ENCODE data around the gene UBL4B. TPM values are rescaled to one million over a fixed set of nuclear protein-coding genes. Genes with fewer than 3 reads are reported as not detected.

The UBL4B gene
- total RNA-seq, 1 donor from 2014 or later, result not detected

DNA sequence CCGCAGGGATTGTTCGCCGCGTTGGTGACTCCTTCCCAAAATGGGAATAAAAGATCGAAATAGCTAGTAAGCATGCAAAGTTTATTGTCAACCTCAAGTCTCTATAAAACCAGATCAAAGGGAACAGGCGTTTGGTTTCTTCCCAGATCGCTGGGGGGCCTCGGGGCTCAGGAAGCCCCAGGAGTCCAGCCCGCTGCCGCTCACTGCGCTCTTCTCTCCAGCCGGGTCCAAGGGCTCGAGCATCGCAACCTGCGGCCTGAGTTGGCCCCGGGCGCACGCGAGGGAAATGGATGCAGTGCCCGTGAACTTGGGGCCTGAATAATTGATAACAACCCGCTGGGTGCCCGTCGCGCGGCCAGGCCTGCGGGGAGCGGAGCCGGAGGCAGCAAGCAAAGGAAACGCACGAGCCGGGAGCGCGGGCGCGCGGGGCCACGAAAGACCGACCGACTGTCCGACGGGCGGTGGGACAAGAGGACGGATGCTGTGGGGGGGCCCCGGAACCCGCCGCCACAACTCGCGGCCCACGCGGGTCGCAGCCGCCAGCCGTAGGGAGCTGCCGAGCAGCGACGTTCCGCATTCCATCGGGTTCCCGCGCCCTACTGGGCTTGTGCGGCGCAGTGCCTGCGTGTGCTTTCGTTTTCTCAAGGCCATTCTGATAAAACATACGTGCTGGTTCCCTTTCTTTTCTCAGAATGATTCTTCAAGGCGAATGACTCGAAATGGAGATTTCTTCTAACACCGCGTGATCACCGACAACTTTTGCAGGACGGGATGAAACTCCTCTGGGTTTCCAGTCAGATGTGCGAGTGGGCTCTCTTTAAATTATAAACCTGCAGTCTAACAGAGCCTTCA, 27.8 kb upstream of the UBL4B start:
- DNase-seq (ENCODE audit: low spot score), result peak; percentile 65

DNA sequence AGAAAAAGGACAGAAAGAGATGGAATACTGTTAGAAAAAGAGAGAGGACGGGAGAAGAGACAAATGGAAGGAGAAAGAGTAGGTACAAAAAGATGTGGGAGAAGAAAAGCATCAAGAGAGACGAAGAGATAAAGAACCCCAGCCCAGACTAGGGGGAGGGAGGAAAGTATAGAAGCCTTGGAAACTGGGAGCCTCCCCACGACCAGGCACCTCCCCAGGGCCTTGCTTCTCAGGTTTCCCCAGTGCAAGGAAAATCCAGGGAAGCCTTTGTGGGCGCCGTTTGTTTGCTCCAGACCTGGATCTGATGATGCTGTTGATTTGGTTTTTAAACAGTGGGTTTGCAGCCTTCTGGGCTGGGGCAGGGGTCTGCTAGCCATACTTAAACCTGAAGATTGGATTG, 26.6 kb upstream of the UBL4B start:
- DNase-seq (ENCODE audit: low spot score), result no peak

DNA sequence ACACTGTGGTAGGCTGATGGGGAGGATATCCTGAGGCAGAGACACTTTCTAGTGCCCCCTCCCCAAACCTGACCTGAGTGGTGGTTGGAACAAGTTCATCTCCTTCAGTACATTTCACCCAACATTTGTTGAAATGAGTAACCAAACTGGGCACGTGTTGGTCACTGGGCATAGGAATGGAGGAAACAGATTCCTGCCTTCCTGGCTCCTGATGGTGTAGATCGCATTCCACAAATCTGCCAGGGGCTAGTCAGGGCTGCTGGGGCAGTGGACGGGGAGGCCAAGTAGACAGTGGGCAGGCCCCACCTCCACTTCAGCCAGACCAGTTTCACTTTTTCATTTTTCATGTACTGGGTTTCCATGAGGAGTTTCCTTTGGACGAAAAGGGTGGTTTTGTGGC, 25.3 kb upstream of the UBL4B start:
- no peak for DNase-seq (ENCODE audit: low spot score)

DNA sequence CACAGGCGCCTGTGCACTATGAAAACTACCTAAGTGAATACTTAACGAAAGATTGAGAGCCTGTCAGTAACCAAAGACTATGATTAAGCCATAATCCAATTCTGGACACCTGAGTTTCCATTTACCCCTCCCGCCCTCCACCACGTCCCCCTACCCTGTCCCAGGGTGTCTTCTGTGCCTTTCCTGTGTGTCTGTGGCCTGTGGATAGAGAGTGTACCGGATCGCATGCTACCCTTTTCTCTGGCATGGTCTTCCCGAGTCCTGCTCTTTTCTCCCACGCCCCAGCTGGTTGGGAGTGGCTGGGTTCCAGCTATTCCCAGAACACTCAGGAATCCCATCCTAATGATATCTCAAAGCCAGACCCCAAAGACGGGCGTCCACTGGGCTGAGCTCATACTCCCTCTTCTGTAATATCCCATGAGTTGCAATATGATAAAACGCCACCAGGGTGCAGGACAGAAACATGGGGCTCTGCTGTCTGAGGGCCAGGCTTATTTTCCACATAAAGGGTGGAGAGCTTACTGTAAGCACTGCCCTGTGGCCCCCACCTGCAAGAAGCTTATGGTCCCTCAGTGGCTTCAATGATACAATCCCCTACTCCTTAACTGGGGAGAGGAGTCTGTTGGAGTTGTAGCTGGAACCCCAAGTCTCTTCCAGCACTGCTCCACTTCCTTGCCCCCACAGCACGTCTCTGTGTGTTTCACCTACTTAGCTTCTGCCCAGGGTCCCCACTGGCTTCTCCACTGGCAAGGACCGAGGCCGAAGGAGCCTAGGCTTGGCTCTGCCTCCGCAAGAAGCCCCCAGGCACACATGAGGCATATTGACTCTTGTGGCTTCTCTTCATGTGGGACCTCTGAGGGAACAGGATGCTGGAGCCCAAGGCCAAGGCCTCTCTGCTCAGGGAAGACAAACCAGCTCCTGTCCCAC, 24.2 kb upstream of the UBL4B start:
- peak; percentile 56 for DNase-seq (ENCODE audit: low spot score)

DNA sequence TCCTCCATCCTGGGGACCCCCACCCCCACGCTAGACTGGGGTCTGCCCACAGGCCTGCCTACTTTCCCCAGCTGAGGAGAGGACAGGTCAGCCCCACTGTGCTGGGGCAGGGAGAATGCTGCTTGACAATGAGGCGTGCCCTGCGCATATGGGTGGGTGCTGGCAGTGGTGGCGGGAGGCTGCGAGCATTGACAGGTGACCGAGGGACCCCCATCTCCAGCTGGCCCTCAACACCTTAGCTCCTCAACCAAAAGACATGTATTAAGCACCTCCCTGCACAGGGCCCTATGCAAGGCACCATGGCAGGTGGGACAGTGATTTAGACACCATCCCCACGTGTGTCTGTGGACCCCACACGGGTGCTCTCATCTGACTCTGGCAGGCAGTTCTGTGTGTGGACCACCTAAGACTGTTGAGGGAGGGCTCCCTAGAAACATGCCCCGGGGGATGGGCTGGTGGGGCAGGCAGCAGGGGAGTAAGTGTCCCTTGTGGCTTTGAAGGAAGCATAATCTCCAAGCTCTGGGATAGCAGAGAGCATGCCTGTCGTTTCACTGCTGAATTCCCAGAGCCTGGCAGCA, 23.4 kb upstream of the UBL4B start:
- DNase-seq (ENCODE audit: low spot score), result no peak

DNA sequence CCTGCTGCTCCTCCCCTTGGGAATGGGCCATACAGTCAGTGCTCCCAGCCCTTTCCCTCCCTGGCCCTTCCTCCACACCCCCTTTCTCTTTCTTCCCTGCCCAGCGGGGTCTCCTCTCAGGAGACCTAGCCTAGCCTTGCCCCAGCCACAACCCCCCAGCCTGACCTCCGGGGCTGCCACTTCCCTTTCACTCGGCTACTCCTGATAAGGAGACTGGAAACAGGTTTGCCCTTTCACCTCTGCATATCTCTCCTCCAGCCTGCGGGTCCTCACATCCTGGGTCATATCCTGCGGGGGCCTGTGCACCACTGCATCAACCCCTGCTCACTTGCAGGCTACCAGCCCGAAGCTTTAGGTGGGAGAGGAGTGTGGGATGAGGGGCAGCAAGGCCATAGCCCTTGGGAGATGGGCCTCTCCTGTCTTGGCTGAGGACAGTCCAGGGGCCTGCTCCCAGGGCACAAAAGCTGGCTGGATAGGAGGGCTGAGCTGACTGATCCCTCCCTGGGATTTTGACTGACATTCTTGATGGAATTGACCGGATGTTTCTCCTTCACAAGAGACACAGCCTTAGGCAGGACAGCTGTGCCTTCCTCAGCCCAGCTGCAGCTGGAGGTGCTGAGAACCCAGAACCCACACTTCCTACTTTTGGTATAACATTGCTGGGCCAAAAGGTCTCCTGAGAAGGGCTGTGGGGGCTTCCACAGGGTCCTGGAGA, 22.5 kb upstream of the UBL4B start:
- DNase-seq (ENCODE audit: low spot score), result no peak

DNA sequence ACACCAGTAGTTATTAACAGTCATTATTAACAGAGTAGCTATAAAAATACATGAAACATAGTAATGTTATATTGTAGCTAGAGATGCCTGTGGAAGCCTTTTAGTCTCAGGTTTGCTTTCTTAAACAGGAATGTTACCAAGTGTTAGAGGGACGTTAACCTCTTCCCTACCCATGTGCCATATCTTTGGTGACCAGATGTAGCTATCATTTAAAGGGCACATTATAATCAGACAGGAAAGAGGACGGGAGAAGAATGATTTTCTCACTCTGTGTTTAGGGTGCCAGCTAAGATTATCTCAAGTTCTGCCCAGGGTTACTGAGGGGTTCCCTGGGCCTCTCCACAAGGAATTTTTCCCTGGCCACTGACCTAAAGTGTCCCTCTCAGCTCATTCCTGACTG, 20.9 kb upstream of the UBL4B start:
- DNase-seq (ENCODE audit: low spot score), result no peak

DNA sequence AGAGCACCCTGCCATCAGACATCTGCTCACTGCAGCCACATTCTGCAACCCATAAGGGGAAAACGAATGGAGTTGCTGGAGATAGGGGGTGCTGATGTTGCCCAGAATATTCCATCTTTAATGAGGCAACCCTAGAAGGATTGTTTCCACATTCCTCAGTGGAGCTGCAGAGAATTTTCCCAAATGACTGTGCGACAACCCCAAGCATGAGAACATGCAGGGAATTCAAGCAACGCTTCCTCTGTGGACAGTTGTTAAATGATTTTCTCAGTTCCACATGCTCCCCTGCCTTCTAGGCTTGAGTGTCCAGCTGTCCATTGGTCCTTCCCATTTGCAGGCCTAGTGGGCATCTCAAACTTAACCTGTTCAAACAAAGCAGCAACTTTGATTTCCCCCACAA, 20.5 kb upstream of the UBL4B start:
- DNase-seq (ENCODE audit: low spot score), result no peak

DNA sequence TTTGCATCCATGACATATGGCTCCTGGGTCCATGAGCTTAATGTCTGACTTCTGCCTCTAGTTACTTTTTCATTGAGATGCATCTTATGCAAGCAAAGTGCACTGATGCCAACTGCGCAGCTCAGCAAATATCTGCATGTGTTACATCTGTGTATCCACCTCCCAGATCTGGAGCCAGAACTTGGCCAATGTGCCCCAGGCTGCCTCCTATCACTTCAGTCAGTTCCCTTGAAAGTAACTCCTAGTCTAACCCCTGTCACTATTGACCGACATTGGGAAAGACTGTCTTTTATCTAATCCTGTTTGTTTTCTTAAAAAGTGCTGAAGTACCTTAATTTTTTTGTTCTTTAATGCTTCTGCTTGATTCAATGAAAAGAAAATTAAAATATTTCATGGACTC, 19.3 kb upstream of the UBL4B start:
- no peak for DNase-seq (ENCODE audit: low spot score)

DNA sequence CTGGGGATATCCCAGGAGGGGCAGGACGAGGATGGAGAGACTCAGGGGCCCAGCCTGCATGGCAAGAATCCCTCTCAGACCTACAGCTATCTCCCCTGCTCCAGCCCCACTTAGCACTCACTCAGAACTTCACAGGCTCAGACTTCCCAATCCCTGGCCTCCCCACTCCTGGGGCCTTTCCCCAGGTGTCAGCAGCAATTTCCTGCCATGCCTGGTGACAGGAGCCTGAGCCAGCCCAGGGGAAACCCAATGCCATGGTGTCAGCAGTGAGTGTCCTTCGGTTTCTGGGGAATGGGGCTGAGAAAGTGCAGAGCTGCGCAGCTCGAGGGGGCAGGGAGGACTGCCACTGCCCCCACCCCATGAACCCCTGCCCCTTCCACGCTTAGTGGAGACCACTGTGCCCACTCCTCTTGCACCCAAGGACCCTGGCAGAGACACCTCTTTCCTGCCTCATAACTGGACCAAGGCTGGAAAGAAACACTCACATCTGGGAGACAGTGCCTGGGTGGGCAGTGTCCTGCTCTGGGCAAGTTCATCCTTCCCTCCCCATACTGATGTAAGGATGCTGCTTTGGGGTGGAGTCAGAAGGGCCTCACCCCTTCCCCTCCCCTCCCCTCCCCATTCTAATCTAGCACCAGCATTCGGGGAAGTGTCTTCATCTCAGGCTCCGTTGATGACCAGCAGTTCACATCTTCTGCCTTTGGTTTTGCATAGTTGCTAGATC, 17.1 kb upstream of the UBL4B start:
- DNase-seq (ENCODE audit: low spot score), result no peak

DNA sequence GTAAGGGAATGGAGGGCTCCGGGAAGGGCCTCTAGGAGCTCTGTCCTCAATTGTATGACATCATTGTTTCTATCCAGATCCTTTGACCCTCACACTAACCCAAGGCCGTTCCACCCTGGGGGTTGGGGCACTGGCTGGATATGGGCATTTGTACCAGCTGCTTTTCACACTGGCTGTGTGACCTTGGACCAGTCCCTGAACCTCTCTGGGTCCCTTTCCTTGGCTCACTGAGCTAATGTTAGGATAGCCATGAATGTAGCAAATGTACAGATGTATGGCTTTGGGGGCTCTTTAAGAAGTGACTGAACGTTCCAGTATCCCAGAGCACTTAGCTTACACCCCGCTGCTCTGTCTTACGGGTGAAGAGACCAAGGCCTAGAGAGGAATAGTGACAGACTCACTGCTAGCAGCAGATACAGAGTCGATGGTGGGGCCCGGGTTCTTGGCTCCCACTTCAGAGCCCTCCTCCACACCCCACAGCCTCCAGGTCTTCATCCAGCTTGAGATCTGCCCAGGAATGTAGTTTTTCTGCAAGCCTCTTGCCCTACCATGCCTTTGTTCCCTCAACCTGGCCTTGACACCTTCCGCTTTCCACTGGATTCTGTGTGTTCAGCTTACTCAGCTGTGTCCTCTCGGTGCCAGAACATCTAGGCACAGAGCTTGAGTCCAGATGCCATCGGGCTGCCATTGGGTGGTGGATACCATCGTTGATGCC, 14.6 kb upstream of the UBL4B start:
- DNase-seq (ENCODE audit: low spot score), result no peak

DNA sequence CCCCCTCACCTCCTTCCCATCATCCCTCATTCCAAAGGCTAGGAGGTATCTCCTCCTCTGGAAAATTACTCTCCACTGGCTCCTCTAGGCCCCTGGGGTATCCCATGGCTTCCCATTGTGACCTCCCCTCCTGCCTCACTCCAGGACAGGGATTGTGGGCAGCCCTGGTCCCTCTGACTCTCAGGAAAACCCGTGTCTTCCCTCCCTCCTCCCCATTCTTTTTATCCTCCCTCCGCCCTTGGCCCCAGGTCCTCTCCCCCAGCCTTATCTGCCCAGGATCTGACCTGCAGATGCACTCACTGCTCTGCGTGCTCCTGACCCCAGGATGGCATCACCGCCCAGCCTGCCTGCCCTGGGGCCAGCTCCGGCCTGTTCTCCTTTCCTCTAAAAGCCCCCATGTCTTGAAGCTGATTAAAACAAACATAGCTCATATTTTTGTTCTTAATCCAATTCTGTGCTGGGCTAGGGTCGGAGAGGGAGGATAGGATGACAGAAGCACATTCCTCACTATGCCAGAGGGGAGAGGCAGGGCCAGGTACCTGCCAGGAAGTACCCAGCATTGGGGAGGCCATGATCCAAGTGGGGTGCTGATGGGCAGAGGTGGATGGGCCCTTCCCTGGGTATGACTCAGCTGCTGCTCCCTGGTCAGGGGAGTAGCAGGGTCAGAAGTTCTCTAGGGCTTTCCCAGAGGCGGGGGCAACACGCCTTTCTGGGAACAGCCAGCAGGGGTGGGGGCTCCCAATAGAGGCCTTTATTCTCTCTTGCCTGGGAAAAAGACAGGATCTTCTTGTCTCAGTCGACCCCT, 13.8 kb upstream of the UBL4B start:
- no peak for DNase-seq (ENCODE audit: low spot score)

DNA sequence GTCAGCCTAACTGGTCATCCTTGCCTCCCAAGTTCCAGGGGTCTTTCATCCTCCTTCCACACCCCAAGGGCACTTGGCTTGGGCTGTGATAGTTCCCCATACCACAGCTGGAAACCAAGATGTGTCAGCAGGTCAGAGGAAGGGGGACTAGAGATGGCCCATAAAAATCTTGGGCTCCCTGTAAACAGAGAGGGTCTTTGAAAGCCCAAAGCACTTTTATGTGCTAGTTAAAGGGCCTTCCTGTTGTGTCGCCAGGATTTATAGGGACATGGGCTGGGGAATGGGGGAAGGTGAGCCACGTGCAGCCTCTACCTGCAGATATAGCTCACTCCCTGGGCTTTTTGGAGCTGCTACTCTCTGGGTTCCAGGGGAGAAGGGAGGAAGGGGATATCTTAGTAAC, 11.9 kb upstream of the UBL4B start:
- DNase-seq (ENCODE audit: low spot score), result no peak

DNA sequence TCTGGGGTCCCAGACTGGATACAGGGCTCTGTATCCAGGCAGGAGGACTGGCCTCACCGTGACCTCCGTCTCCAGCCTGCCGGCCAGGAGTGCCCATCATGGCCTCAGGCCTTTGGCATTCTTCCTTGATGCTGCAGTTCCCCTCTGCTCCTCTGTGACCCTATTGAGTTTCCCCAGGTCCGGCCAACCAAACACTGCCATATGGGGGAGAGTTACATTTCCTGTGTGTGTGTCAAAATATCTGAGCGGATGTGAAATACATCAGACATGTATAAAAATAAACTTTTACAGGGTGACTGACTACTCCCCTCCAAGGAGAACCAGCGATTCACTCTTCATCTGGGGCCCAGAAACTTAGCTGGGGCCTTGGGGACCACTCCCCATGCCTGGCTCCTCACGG, 10.2 kb upstream of the UBL4B start:
- no peak for DNase-seq (ENCODE audit: low spot score)

DNA sequence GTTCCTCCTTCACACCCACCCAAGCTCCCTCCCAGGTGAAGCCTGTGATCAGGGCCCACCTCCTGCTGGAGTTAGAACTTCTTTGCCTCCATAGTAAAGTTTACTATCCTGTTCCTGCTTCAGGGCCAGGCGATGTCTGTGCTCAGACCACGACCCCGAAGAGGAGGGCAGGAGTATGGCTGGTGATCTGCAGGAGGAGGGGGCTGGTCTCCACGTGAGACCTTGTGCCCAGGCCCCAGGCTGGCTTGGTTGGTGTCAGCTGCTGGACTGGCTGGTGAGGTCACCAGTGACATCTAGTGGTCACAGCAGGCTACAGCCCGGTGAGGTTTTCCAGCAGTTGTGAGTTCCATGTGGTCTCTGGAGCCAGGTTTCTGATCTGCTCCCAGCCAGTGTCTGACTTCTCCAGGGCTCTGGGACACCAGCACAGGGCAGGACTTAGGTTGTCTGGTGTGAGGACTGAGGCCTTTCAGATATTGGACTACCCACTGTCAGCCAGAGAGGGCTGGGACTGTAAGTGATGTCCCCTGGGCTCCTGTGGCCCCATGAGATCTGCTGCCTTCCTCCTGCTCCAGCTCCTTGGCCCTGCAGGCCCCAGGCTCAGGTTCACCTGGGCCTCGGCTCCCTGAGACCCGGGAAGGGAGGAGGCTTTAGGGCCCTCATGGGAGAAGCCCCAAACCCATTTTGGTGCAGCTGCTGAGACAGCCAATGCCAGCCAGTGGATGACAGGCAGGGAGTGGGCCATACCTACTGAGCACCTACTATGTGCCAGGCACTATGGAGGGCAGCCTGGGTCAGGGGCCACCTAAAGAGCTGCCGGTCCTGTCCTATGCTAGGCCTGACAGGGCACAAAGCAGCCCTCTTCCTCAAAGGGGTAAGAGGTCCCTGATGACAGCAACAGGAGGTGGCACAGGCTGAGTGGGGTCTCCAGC, 6.0 kb upstream of the UBL4B start:
- DNase-seq (ENCODE audit: low spot score), result peak; percentile 73

DNA sequence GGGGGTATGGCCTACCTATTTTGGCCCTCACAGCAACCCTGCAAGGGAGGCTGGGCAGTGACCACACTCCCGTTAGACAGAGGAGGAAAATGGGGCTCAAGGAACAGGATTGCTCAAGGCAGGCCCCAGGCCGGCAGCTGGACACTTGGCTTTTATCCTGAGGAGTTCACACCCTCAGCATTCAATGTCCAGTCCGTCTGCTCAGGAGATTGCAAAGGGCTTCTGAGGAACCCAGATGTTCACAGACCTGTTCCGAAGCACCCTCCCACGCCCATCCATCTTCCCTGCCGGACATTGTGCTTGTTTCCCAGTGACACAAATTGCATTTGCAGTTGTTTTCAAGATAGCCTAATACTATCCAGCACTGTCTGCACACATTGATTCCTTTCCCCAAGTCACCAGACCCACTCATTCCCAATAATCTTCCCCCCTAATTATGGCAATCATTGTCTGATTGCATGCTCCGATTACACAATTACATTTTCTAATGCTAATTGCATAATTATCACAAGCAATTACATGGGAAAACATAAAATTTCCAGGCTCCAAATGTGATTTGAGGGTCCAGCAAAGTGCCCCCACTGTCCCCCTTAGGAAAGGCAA, 4.3 kb upstream of the UBL4B start:
- no peak for DNase-seq (ENCODE audit: low spot score)

DNA sequence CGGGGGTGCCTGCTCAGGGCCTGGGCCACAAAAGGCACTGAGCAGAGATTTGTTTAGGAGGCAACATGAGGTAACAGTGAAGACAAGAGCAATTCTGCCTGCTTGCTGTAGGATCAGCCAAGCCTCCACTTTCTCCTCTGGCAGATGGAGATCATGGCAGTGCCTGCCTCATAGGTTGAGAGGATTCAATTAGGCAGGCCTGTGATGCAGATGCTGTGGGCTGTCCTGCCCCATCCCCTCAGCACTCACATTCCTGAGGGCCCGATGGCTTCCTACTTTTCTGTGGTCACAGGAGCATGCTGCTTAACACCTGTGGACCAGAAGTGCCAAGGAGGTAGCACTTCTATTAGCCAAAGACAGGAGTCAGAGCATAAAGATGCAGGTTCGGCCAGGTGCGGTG, 1.2 kb upstream of the UBL4B start:
- no peak for DNase-seq (ENCODE audit: low spot score)

DNA sequence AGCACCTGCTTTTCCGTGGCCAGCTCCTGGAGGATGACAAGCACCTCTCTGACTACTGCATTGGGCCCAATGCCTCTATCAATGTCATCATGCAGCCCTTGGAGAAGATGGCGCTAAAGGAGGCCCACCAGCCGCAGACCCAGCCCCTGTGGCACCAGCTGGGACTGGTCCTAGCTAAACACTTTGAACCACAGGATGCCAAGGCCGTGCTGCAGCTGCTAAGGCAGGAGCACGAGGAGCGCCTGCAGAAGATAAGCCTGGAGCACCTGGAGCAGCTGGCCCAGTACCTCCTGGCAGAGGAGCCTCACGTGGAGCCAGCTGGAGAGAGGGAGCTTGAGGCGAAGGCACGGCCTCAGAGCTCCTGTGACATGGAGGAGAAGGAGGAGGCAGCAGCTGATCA, 413 bp downstream of the UBL4B start:
- DNase-seq (ENCODE audit: low spot score), result no peak
